ENCODE measurements around the gene EXOC4.

EXOC4 gene

DNA sequence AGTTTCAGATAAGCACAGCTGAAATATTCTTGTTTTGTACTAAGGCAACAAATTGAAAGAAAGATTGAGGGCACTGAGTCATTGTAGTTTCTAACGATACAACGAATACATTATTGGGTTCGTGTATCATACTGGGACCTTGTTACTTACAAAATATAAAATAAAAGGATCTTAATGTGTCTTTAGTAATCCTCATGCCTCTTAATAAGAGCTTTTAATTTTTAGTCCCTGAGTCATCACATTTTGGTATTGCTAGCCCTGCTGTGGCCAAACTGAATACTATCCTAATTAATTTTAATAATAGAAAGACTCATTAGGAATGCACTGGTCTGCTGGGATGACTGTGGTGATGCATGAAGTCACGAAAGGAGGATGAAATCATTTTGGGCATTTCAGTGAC lies 309.7 kb downstream of the EXOC4 start:
- in situ Hi-C loops (cut with MboI; ENCODE audit: low sequenced_read_pairs) = no loop called here

DNA sequence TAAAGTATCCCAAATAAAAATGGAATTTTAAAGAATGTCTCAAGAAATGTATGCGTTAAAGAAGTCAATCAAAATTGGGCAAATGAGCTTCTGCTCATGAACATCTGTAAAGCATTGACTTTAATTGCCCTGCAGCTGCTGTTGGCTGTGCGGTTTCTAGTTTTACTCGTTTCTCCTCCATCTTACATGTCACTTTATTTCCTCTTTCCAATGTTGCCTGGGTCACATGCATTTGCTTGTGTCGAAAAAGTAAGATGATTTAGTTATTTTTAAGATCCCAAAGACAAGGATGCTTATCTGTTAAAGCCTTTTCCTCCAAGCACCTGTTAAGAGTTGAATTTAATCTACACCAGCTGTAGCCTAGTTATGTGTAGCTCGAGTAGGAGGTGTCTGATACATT lies 310.4 kb downstream of the EXOC4 start:
- in situ Hi-C loops (cut with MboI; ENCODE audit: low sequenced_read_pairs) = no loop called here

DNA sequence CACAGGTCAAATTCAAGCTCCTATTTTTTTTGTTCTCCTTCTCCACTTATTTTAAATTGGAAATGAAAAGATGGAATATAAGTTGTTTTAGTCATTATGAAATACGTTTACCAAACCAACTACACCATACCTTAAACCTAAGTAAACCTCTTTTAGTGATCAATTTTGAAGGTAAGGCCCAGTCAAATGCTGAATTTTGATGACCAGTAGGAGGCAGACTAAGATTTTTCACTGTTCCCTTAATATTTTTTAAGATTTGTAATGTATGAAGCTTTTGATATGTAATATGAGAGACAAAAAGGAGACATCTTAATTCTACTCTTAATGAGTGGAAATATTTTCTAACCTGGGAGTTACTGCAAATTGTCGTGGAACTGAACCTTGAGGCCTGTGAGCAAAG lies 311.6 kb downstream of the EXOC4 start:
- in situ Hi-C loops (cut with MboI; ENCODE audit: low sequenced_read_pairs) = no loop called here

DNA sequence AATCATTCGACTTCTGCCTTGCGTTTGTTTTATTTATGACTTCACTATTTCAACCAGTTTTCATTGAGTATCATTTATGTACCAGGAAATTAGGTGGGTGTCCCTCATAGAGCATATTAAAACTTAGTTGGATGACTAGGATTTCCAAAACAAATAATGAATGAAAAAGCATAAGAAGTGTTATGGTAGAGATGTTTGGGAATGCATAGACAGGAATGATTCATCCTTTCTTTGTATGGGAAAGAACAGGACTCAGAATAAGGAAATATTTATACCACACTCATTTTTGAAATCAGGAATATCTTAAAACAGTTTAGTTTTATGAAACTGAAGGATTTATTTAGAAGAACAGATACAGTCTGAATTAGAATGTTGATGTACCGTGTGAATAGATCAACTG lies 315.7 kb downstream of the EXOC4 start:
- in situ Hi-C loops (cut with MboI; ENCODE audit: low sequenced_read_pairs) = no loop called here

DNA sequence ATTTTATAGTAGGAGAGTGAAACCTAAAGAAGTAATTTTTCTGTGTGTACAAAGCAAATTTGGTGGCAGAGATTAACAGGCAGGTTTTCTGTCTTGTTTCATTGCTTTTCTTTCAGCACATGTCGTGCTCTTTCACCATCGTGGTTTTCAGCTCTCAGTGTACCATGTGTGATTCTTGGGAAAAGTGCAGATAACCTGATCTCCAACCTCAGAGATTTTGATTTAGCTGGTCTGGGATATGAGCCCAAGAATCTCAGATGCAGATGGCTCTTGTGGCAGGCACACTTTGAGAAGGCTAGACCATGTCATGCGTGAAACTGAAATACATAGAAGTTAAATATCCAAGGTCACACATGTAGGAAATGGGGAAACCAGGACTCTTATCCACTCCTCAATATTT lies 317.4 kb downstream of the EXOC4 start:
- in situ Hi-C loops (cut with MboI; ENCODE audit: low sequenced_read_pairs) = no loop called here

DNA sequence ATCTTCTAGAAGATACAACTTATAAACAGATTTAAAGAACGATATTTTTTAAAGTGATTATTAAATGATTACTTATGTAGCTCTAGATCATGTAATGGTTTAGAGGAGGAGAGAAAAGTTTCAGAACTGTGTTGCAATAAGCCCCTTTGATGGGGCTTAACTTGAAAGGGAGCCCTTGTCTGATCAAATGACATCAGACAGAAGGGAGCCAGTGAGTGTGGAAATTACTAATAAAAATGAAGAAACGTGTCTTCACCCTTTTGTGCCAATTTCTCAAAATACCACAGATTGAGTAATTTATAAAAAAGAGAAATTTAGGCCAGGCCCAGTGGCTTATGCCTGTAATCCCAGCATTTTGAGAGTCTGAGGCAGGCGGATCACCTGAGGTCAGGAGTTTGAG lies 318.2 kb downstream of the EXOC4 start:
- in situ Hi-C loops (cut with MboI; ENCODE audit: low sequenced_read_pairs) = no loop called here

DNA sequence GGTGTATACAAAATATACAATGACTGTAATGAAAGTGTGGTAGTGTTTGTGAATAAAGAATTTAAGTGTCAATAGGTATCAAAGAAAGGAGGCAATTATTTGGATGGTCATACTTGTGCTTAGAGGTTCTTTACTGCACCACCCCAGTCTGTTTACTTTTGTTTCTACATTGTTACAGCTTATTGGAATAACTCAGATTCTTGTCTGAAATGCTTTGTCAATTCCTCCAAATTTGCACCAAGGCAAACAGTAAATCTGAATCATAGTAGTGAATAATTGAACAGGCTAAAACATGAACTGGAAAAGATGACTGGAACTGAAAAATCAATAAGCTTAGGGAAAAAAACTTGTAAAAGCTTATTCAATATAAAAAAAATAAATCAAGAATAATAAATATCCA lies 319.2 kb downstream of the EXOC4 start:
- in situ Hi-C loops (cut with MboI; ENCODE audit: low sequenced_read_pairs) = no loop called here

DNA sequence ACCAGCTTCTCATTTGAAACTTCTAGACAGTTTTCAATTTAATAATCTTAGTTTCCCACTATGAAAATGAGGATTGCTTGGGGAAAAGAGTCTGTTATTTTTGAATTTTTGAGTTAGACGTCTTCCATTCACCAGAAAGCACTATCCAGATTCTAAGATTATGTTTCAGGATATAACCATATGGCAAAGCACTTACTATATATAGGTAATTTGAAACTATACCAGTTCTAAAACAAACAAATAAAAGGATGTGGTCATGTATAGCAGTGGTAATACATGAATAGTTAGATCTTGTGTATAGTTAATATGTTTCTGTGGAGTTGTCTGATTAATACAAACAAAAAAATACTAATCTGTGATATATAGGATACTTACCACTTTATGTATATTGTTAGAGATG lies 320.0 kb downstream of the EXOC4 start:
- in situ Hi-C loops (cut with MboI; ENCODE audit: low sequenced_read_pairs) = no loop called here

DNA sequence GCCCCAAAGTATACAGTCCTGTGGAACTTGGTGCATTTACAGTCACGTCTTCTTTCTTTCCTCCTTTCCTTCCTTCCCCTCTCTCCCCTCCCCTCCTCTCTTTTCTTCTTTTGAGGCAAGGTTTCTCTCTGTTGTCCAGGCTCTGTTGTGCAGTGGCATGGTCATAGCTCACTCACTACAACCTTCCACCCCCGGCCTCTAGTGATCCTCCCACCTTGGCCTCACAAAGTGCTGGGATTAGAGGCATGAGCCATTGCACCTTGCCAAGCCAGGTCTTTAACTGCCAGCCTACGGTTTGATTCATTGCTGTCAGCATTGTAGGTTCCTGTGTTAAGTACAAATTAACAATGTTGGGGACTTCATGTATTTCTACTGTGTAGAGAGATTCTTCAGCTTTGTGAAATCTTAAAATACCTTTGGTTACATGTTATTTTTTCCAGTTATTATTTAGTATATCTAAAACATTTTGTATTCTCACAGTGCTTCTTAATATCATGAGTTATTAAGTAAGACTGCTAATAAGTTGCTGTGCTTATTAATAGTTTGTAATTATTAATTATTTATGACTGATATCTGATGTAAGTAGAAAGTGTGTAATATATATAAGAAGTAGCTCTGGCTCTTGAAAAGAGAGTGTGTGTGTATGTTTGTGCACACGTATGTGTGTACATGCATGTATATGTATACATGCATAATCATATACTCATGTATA lies 320.8 kb downstream of the EXOC4 start:
- in situ Hi-C loops (cut with MboI; ENCODE audit: low sequenced_read_pairs) = no loop called here

DNA sequence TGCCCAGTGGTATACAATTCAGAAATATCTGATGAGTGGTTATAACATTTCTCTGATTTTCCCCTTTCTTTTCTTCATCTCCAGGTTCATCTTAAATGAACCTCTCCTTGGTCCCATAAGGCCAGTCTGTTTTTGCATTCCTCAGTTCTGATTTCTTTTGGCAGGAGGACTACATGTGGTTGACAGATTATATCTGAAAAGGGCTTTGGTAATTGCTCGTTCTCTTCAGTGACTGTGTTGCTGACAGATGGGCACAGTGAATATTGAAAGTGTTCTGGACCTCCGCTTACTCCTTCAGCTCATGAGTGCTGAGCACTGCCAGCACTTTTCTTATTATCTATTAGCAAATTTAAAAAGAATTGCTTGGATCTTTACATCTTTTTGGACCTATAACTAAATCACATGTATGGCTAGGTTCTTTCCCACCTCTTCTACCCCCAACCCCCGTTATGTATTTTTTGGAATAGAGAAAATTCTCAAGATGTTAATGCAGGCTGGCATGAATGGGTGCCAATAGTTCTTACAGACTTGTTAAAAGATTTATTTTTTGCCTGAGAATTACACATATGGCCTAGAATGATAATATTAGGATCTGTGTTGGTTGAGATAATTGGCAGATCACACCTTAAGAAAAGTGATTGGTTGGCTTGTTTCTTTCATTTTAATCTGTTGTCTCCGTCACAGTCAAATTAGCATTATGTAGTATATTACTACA lies 323.0 kb downstream of the EXOC4 start:
- in situ Hi-C loops (cut with MboI; ENCODE audit: low sequenced_read_pairs) = no loop called here

DNA sequence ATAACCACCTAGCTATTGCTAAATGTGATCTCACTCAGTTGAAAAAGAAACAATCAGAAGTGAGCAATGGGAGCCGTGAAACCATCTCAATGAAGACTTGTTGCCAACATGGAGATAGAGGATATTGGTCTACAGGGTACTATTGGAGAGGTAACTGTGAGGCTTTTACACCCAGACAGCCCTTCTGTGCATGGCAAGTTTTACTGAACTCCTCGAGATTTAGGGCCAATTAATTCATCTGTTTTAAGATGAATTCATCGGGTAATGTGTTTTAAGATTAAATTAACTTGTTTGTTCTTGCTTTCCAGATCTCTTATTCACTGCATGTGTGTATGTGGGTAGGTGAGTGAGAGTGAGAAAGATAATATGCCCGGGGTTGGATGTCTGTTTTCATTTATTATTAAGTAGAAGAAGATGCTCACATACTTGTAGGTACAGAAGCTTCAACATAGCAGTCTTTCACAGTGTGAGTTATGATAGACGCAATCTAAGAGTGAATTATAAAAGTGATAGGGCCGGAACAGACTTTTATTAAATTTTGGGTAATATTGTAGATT lies 323.8 kb downstream of the EXOC4 start:
- in situ Hi-C loops (cut with MboI; ENCODE audit: low sequenced_read_pairs) = no loop called here

DNA sequence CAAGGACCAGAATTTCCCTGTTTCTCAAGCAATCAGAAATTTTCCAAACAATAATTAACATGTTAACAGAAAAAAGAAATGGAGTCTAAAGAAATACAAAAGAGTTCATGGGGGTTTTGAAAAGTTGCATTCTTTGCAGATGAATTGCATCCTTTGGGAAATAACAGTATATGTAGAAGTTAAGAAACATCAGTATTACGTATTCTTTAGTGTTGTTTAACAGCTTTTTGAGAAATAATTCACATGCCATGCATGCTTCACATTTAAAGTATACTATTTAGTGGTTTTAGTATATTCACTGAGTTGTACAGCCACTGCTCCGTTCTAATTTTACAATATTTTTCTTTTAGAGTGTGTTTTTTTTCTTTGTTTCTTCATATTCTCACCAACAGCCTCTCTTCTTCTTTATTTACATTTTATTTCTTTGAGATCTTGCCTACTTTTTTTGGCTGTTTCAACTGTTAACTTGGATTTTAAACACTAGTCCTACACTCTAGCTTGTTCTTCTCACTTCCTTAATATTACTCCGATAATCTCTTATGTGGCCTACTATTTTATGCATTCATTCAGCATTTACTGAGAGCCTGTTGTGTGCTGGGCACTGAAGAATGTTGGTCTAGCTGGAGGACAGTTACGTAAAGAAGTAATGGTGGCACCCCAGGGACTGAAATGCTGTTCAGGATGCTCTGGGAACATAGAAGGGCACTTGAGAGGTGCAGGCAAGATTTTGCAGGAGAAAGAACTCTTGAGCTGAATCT lies 330.1 kb downstream of the EXOC4 start:
- in situ Hi-C loops (cut with MboI; ENCODE audit: low sequenced_read_pairs) = no loop called here

DNA sequence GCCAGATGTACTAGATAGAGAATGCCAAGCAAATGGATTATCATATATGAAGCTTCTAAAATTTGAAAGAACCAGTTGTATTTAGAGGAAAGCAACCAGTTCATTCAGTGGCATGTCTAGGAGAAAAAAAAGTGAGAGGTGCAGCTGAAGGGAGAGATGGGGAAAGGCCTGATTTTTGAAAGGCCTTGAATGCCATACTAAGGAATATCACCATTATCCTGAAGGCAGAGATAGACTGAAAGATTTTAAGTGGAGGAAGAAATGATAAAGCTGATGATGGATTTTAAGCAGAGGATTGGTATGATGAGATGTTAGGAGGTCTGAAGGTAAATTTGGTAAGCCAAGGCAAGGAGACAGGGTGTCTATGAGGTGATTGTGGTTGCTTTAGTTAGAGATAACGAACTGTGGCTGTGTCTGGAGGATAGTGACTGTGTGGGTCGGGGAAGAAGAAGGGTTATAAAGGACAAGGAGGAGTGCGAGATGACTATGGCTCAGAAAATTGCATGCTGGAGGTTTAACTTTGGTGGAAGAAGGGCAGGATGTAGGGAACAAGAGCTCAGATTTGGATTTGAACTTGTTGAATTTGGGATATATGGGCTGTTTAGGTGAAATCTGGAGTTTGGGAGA lies 330.8 kb downstream of the EXOC4 start:
- in situ Hi-C loops (cut with MboI; ENCODE audit: low sequenced_read_pairs) = no loop called here

DNA sequence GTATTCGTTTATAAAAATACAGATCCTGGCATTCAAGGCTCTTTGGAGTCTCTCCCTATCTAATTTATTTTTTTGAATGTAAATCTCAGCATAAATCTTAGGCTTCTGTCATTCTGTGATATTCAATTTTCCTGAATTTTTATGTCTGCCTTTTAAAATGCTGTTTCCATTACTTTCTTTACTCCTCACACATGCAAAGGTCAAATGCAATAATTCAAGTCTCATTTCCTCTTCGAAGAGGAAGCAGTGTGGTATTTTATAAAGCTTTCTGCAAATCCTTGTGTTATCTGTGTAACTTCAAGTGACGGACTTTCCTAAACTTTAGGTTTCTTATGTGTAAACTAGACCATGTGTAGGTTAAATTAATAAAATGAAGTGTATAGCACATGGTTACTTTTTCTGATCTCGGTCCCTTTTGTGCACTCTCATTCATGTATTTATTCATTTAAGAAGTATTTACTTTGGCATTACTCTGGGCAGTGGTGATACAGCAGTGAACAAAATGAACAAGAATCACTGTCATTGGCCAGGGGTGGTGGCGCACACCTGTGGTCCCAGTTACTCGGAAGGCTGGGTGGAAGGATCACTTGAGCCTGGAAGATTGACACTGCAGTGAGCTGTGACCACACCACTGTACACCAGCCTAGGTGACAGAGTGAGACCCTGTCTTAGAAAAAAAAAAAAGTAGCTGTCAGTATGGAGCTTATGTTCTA lies 332.2 kb downstream of the EXOC4 start:
- in situ Hi-C loops (cut with MboI; ENCODE audit: low sequenced_read_pairs) = no loop called here

DNA sequence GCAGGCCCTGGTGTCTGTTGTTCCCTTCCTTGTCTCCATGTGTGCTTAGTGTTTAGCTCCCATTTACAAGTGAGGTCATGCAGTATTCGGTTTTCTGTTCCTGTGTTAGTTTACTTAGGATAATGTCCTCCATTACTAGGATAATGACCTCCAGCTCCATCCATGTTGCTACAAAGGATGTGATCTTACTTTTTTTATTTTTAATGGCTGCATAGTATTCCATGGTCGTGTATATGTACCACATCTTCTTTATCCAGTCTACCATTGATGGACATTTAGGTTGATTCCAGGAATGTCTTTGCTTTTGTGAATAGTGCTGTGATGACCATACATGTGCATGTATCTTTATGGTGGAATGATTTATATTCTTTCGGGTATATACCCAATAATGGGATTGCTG lies 333.4 kb downstream of the EXOC4 start:
- in situ Hi-C loops (cut with MboI; ENCODE audit: low sequenced_read_pairs) = no loop called here

DNA sequence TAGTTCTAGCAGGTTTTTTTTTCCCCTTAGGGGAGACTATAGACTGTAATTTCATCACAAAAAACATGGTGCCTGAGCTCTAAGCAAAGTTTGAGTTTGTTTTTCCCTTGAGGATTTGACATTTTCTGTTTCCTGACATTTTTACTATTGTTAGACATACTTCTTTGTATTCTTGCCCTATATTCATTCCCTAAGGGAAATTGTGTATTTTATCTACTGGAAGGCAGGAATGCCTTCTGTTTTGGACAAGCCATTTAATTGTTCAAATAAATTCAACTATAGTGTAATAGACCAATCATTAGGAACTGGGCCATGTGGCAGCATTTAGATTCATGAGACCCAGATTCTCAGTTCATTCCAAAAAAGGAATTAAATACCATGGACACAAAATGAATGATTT lies 335.0 kb downstream of the EXOC4 start:
- in situ Hi-C loops (cut with MboI; ENCODE audit: low sequenced_read_pairs) = no loop called here

DNA sequence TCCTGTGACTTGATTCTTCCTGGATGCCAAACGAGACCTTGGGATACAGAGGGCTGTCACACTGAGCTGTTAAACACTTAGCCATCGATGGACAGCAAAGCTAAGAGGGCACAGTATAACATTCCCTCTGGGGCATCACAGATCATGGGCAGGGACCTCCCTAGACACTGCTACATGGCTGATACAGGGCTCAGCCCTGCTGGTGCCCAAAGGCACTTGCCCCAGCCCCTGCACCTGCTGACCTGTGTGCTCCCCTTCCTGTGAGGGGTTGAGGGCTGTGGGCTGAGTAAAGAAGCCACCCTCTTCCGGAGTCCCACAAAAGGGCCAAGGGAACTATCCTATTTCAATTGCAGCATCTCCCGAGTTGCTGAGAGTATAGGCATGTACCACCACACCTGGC lies 337.9 kb downstream of the EXOC4 start:
- in situ Hi-C loops (cut with MboI; ENCODE audit: low sequenced_read_pairs) = no loop called here

DNA sequence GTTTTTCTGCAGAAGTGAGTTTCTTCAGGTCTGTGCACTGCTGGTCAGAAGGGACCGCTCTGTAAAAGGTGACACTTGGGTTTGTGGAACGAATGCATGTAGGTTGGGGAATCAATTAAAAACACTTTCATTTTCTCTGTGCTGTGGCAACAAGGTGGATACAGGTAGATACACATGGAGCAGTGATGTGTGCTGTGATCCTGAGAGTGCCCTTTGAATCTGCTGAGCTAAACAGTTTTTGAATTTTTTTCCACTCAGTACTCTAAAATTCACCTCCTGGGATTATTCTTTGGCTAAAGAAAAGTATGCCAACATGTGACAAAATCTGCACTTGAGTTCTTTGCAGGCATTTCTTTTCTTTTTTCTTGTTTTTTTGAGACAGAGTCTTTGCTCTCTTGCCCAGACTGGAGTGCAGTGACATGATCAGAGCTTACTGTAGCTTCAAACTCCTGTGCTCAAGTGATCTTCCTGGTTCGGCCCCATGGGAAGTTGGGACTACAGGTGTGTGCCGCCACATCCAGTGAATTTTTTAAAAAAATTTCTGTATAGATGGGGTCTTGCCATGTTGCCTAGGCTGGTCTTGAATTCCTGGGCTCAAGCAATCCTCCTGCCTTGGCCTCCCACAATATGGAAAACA lies 338.9 kb downstream of the EXOC4 start:
- in situ Hi-C loops (cut with MboI; ENCODE audit: low sequenced_read_pairs) = no loop called here

DNA sequence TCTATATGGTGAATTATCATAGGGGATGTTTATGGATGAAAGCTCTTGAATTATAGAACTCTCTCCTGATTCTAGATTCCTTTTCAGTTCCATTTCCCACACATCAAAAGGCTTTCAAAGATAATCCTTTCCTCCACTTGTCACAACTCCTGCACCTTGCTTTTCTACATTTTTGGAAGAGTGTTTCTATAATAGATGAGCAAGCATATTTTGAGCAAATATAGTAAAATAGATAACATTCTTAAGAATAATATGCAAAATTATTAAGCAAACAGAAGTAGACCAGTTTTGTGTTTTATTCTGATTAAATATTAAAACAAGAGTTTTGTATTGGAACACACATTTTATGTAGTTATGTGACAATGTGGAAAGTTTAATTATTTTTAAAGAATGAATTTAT lies 340.7 kb downstream of the EXOC4 start:
- in situ Hi-C loops (cut with MboI; ENCODE audit: low sequenced_read_pairs) = no loop called here

DNA sequence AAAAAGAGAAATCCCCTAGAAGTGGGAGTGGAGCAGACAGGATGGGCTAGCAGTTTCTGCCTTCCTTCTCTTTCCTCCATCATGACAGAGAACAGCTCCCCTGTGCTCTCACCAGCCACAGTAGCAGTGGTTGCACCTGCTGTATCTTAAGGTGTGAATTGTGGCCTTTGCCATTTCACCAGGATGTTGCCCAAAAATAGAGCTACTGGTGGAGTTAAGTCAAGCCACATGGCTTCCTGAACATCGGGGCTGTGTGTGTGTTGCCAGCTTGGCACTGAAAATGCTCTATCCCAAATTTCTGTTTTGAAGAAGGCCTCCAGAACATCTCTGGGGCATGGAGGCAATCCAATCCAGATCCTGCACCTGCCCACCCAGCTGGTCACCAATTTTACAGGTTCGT lies 348.7 kb downstream of the EXOC4 start:
- in situ Hi-C loops (cut with MboI; ENCODE audit: low sequenced_read_pairs) = no loop called here
